A549 treated with ZK216348 at 1 μM for 4 hours (cell line): ENCODE measurements around the gene LCE1E. TPM values are rescaled to one million over a fixed set of nuclear protein-coding genes. Genes with fewer than 3 reads are reported as not detected.

Source experiments
- total RNA-seq: library from RNA; stranded (reverse); fragments of 200-300 nt; extraction: Qiagen RNA extraction; gene quantifications from 5 replicates; pipeline ENCODE4 v1.2.3, GENCODE V29; 2022; ENCODE audit warnings: low read depth

Gene LCE1E, protein sequence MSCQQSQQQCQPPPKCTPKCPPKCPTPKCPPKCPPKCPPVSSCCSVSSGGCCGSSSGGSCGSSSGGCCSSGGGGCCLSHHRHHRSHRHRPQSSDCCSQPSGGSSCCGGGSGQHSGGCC
- not detected in 5 replicates for total RNA-seq

DNA sequence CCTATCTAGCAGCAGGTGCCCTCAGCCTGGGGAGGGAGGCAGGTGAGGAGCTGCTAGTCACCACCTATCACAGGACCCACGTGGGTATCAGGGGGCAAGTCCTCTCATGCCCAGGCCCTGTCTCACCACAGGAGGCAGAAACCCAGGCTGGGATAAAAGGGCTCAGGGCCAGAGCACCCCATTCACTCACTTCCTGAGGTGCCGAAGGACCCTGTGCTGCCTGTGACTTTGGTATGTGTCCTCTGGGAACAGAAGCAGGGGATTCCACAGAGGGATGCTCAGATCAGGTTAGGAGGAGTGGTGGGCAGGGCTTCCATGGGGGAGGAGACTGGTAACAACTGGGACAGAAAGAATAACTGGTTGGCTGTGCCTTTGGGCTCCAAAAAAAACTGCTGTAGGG lies at the start of gene LCE1E:
TSS of gene LCE1E (plus strand) at position 181 of the 400 bp plus-strand sequence. CDS start 1,043 bp downstream, outside the sequence.

DNA sequence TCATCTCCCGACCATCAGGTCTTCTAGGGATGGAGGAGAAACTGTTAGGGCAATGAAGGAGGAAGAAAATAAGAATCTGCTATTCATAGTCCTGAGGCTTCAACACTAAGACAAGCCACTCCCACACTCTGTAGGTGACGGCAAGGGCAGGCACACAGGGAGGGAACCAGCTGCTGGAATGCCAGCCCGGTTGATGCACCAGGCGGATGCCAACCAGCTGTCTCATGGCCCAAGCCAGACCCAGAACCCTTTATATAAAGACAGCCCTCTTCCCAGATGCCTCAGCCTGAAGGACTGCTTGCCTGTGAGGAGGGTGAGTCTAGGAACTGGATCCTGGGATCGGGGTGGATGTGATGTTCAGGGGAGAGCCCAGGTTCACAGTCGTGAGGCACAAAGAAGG lies 28.3 kb upstream of the LCE1E start, which contains the start of gene KPRP:
TSS of gene KPRP (plus strand) at position 279 of the 400 bp plus-strand sequence. CDS start 1,564 bp downstream, outside the sequence.

DNA sequence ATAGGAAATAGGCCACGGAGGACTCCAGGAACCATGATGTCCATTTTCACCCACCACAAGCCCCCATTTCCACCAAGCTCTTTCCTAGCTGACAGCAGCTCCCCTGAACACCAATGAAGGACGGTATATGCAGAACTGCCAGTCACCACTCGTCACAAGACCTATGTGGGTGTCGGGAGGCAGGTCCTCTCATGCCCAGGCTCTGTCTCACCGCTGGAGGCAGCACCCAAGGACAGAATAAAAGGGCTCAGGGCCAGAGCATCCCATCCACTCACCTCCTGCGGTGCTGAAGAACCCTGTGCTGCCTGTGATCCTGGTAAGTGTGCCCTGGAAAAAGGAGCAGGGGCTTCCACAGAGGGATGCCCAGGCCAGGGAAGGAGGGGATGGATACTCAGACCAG lies 11.2 kb upstream of the LCE1E start, which contains the start of gene LCE1F:
TSS of gene LCE1F (plus strand) at position 266 of the 400 bp plus-strand sequence. CDS start 1,232 bp downstream, outside the sequence.

DNA sequence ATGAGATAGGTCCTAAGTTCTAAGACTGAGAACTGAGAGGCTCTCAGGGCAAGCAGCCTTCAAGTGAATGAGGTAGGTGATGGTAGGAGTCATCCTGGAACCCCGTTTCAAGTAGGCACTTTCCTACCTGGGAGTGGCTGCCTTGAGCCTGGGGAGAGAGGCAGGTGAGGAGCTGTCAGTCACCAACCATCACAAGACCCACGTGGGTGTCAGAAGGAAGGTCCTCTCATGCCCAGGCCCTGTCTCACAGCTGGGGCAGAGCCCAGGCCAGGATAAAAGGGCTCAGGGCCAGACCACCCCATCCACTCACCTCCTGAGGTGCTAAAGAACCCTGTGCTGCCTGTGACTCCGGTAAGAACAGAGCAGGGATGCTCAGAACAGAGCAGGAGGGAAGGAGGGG lies 10.4 kb downstream of the LCE1E start, which contains the start of gene LCE1D:
TSS of gene LCE1D (plus strand) at position 301 of the 400 bp plus-strand sequence. CDS start 1,074 bp downstream, outside the sequence.

DNA sequence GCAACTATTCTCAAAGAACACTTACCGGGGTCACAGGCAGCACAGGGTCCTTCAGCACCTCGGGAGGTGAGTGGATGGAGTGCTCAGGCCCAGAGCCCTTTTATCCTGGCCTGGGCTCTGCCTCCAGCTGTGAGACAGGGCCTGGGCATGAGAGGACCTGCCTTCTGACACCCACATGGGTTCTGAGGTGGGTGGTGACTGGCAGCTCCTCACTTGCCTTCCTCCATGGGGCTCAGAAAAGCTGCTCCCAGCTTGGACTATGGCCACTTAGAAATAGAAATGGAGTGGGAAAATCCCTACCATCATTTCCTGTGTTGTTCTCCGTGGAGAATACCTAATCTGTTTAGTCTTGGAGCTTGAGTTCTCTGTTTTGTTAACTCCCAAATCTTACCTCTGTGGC lies 20.5 kb downstream of the LCE1E start, which contains the start of gene LCE1C:
TSS of gene LCE1C (minus strand) at position 76 of the 400 bp plus-strand sequence. CDS start 1,173 bp downstream, outside the sequence.

DNA sequence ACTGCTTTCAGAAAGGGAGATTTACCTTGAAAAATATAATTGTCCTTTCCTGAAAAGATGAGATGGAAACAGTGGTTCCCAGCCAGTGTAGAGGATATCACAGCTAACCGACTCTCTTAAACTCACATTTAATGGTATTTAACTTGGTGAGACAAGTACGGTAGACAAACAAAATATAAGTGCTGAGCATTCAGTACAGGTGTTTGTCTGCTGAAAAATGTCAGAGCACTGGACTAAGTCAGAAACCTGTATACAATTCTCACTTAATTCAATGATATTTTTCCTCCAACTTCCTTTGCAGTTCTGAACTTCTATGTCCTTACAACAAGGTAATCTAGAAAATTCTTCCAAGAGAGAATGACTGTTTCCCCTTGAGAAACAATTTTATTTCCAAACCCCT lies 25.6 kb downstream of the LCE1E start, which contains the start of gene LCE1B:
TSS of gene LCE1B (plus strand) at position 301 of the 400 bp plus-strand sequence. CDS start 476 bp downstream, outside the sequence.

DNA sequence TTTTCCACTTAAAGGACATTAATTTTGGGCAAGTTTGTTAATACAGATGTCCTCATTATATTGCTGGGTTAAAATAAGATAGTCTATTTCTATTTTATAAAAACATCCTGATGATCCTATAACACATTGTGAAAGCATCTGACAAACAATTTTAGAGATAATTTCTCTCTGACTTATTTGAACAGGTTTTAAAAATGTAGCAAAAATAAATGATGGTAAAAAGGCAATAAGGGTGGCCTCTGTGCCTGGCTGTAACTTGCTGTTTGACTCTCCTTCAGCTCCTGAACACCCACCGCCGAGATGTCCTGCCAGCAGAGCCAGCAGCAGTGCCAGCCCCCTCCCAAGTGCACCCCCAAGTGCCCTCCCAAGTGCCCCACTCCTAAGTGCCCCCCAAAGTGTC lies 41.1 kb downstream of the LCE1E start, which contains the start of gene LCE1A:
TSS of gene LCE1A (plus strand) at position 301 of the 400 bp plus-strand sequence. CDS start at position 301, 0 bp downstream.

Other genes starting within 250 kb of the LCE1E start
- 0.27 to 0.31 TPM in 2 of 5 replicates, not detected in the others for gene LCE3E, start 219.5 kb upstream of the LCE1E start, total RNA-seq
- gene LCE3D, start 205.7 kb upstream of the LCE1E start, total RNA-seq, result 0.82 to 1.8 TPM (median 1.3 TPM) in 5 replicates
- gene LCE3C, start 186.0 kb upstream of the LCE1E start, total RNA-seq, result not detected in 5 replicates
- gene LCE3B, start 172.4 kb upstream of the LCE1E start, total RNA-seq, result not detected in 5 replicates
- gene LCE3A, start 163.2 kb upstream of the LCE1E start, total RNA-seq, result not detected in 5 replicates
- gene LCE2D, start 122.9 kb upstream of the LCE1E start, total RNA-seq, result not detected in 5 replicates
- gene LCE2C, start 111.0 kb upstream of the LCE1E start, total RNA-seq, result not detected in 5 replicates
- not detected in 5 replicates for gene LCE2B, start 100.1 kb upstream of the LCE1E start, total RNA-seq
- gene LCE2A, start 87.9 kb upstream of the LCE1E start, total RNA-seq, result not detected in 5 replicates
- gene LCE4A, start 78.1 kb upstream of the LCE1E start, total RNA-seq, result not detected in 5 replicates
- not detected in 5 replicates for gene KPRP, start 28.2 kb upstream of the LCE1E start, total RNA-seq
- not detected in 5 replicates for gene LCE1F, start 11.1 kb upstream of the LCE1E start, total RNA-seq
- not detected in 5 replicates for gene LCE1D, start 10.5 kb downstream of the LCE1E start, total RNA-seq
- not detected in 5 replicates for gene LCE1C, start 20.4 kb downstream of the LCE1E start, total RNA-seq
- not detected in 5 replicates for gene LCE1B, start 25.7 kb downstream of the LCE1E start, total RNA-seq
- gene LCE1A, start 41.2 kb downstream of the LCE1E start, total RNA-seq, result not detected in 5 replicates
- gene LCE6A, start 56.6 kb downstream of the LCE1E start, total RNA-seq, result not detected in 5 replicates
- not detected in 5 replicates for gene LCE7A, start 73.7 kb downstream of the LCE1E start, total RNA-seq
- gene SMCP, start 92.1 kb downstream of the LCE1E start, total RNA-seq, result not detected in 5 replicates
- 0.15 TPM in 1 of 5 replicates, not detected in the others for gene IVL, start 122.3 kb downstream of the LCE1E start, total RNA-seq
- not detected in 5 replicates for gene SPRR5, start 160.9 kb downstream of the LCE1E start, total RNA-seq
- not detected in 5 replicates for gene SPRR4, start 184.4 kb downstream of the LCE1E start, total RNA-seq
- gene SPRR1A, start 197.8 kb downstream of the LCE1E start, total RNA-seq, result not detected in 5 replicates
- gene SPRR3, start 215.5 kb downstream of the LCE1E start, total RNA-seq, result not detected in 5 replicates
- not detected in 5 replicates for gene SPRR1B, start 244.9 kb downstream of the LCE1E start, total RNA-seq